ENCODE data around the gene FHAD1.

Gene FHAD1

DNA sequence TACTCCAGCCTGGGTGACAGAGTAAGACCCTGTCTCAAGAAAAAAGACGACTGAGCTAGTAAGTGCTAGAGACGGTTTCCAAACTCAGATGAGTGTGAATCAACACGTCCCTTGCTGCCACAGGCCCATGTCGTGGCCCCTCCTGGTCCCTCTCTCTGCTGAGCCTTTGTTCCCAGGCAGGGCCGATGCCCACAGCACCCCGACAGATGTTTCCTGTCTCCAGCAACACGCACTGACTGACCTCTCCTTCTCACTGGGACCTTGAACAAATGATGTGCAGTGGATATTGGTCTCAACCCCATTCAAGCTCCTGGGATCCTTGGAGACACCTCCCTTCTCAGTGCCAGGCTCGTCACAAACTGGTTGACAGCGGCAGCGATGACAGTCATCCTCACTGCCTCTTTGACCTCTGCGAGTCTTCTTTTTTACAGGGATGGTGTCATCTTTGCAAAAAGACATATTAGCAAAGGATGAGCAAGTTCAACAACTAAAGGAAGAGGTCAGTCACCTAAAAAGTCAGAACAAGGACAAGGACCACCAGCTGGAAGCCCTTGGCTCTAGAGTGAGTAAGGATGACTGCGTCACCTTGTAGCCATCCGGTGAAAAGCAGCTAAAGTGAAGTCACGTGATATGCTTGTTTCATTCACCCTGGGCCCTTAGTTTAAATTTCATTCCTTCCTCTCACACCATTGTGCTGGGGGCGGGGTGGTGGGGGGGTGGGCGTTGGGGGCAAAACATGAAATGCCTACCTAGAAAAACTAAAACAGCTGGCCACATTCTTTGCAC is 65.8 kb downstream of the FHAD1 start:
- no peak overlapping the region for H3K27ac Mint-ChIP-seq
- no peak overlapping the region for H3K4me3 Mint-ChIP-seq
- H3K4me1 Mint-ChIP-seq, result peaks cover 5% of the 10 kb centered on the region
- H3K9me3 Mint-ChIP-seq, result no peaks in the 10 kb centered on the region
- H3K36me3 Mint-ChIP-seq, result no peaks in the 10 kb centered on the region
- ATAC-seq, result no peak
- H3K27me3 Mint-ChIP-seq, result peaks cover 64% of the 10 kb centered on the region

DNA sequence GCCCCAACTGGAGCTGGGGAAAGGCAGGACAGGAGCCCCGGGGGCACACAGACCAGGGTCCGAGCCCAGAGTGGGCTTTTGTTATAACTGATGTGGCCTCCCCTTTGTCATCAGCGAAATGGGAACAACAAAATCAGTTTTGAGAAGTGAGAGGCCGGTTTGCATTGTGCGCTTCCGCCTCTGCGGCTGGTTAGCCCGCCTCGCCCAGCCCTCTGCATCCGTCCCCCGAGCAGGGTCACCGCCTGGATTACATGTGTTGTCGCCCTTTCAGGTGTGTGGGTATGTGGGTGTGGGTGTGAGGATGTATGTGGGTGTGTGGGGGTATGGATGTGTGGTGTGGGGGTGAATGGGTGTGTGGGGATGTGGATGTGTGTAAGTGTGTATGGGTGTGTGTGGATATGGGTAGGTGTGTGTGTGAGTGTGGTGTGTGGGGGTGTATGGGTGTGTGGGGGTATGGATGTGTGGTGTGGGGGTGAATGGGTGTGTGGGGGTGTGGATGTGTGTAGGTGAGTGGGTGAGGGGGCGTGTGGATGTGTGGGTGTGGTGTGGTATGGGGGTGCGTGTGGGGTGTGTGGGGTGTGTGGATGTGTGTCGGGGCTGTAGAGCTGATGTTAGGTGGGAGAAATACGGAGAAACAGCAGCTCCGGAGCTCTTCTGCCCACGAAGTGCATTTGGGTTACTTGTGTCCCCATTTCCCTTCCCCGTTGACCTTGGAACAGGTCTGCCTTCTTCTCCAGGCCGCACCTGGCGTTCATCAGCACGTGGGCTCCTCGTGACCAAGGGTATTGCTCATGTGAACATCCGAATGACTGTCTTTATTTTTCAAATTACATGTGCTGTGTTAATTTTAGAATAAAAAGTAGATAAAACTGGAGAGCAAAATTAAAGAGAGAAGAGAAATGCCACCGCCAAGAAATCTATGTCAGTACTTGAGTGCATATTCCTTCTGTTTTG is 67.6 kb downstream of the FHAD1 start:
- Mint-ChIP-seq H3K36me3 (no peaks in the 10 kb centered on the region), H3K4me1 (peaks cover 5% of the 10 kb centered on the region), H3K4me3 (no peak overlapping the region), H3K27ac (no peak overlapping the region), H3K9me3 (no peaks in the 10 kb centered on the region), H3K27me3 (peaks cover 54% of the 10 kb centered on the region)
- peak; percentile 37 for ATAC-seq

DNA sequence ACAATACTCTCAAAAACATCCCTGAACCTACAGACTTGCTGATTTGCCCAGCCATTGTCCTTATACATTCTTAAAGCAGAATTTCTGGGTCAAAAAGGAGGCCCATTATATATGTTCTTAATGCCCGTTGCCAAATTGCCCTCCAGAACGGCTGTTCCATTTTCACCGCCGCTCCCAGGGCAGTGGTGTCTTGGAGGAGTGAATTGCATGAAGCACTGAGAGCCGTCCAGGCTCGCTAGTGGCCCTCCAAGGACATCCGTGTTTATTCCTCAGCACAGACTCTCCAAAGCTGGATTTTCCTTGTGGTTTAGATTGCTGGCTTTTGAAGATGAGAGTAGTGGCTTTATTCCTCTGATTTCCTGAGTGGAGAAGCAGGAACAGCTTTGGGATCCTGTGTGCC is 68.8 kb downstream of the FHAD1 start:
- H3K27me3 Mint-ChIP-seq, result peaks cover 42% of the 10 kb centered on the region
- H3K36me3 Mint-ChIP-seq, result no peaks in the 10 kb centered on the region
- H3K27ac Mint-ChIP-seq, result no peak overlapping the region
- peaks cover 5% of the 10 kb centered on the region for H3K4me1 Mint-ChIP-seq
- ATAC-seq, result no peak
- no peaks in the 10 kb centered on the region for H3K9me3 Mint-ChIP-seq
- no peak overlapping the region for H3K4me3 Mint-ChIP-seq

DNA sequence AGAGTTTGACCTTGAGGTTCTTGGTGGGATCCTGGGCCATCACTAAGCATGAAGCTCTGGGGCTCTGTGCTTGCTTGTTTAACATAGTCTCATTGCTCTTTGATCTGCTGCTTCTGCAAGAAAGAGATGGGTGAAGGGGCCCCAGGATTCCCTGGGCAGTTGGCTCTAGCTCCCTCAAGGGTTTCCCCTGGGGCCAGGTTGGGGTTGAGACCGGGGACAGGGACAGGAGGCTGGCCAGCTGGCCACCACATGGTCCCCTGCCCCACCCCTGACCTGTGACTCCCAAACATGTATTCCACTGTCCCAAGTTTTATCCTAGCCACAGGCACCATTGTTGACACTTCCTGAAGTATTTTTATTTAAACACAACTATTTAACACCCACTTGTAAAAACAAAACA is 69.5 kb downstream of the FHAD1 start:
- ATAC-seq, result no peak
- Mint-ChIP-seq H3K4me3 (no peak overlapping the region), H3K4me1 (peaks cover 5% of the 10 kb centered on the region), H3K9me3 (no peaks in the 10 kb centered on the region), H3K27ac (no peak overlapping the region), H3K27me3 (peaks cover 37% of the 10 kb centered on the region), H3K36me3 (no peaks in the 10 kb centered on the region)

DNA sequence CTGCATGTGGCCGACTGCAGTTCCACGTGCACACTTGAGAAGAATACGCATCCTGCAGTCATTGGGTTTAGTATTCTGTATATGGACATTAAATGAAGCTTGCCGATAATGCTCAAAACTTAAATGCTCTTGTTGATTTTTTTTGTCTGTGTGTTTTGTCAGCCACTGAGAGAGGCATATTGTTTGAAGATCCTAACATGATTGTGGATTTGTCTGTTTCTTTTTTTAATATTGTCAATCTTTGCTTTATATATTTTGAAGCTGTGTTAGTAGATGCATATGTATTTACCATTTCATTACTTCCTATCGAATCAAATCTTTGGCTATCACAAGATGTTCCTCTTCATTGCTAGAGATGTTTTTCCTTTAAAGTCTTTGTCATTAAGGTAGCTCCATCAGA is 73.2 kb downstream of the FHAD1 start:
- Mint-ChIP-seq H3K27me3 (peaks cover 36% of the 10 kb centered on the region), H3K9me3 (no peaks in the 10 kb centered on the region), H3K27ac (no peak overlapping the region), H3K36me3 (no peaks in the 10 kb centered on the region), H3K4me3 (no peak overlapping the region), H3K4me1 (no peaks in the 10 kb centered on the region)
- no peak for ATAC-seq

DNA sequence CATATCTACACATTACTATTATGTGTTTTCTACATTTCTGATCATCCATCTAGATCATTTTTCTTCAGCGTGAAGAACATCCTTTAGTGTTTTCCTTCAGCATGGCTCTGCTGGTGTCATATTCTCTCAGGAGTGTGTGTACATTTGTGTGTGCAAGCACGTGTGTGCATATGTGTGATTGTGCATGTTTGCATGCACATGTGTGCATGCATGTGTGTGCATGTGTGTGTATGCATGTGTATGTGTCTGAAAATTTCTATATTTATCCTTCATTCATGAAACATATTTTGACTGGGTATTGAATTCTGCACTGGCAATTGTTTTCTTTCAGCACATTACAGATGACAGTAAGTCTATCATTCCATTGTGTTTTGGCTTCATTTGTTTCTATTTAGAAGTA is 74.6 kb downstream of the FHAD1 start:
- Mint-ChIP-seq H3K27me3 (peaks cover 34% of the 10 kb centered on the region), H3K9me3 (no peaks in the 10 kb centered on the region), H3K4me3 (no peak overlapping the region), H3K4me1 (no peaks in the 10 kb centered on the region), H3K36me3 (no peaks in the 10 kb centered on the region), H3K27ac (no peak overlapping the region)
- ATAC-seq, result no peak

DNA sequence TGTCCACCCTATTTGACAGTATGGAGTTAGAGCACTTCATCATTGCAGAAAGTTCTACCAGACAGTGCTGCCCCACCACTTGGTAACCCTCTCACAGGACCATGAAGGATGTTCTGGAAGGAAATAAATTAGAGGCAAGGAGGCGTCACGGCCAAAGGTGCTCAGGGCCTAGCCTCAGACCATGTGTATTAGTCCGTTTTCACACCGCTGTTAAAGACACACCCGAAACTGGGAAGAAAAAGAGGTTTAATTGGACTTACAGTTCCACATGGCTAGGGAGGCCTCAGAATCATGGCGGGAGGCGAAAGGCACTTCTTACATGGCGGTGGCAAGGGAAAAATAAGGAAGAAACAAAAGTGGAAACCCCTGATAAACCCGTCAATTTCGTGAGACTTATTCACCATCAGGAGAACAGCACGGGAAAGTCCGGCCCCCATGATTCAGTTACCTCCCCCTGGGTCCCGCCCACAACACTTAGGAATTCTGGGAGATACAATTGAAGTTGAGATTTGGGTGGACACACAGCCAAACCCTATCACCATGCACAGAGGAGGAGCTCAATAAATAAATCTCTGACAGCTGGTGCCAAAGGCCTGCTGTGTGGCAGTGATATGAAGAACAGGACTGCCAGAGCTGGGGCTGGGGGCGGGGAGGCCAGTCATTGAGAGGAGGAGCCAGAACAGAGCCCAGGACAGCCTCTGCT is 75.8 kb downstream of the FHAD1 start:
- Mint-ChIP-seq H3K4me3 (no peak overlapping the region), H3K27ac (no peak overlapping the region)

DNA sequence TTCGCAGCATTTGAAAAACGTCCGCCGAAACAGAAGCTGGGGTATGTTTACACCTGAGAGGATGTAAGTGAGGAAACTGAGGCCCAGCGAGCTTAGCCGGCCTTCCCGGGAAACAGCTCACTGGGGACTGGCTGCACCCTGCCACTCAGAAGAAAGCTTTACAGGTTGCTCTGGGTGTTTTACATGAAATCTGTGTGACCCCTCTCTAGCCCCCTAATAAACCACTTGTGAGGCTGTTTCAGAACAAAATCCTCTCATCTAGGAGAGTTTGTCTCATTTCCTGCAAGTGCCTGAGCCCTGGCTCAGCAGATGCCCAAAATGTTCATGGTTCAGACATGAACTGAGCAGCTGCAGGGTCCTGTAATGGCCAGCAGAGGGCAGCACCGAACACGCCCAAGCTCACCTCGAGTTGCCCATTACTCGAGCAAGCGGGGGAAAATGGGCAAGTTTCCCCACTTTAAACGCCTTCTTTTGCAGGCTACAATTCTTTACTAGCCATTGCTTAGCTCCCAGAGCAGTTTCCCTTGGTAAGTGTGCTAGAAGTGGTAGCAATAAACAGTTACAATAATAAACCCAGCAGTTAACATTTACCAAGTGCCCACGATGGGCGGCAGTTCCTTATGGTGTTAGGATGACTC is 76.4 kb downstream of the FHAD1 start:
- no peak overlapping the region for H3K4me3 Mint-ChIP-seq
- no peaks in the 10 kb centered on the region for H3K36me3 Mint-ChIP-seq
- H3K4me1 Mint-ChIP-seq, result no peaks in the 10 kb centered on the region
- peak; percentile 84 for ATAC-seq
- H3K27ac Mint-ChIP-seq, result no peak overlapping the region
- peaks cover 24% of the 10 kb centered on the region for H3K27me3 Mint-ChIP-seq
- no peaks in the 10 kb centered on the region for H3K9me3 Mint-ChIP-seq

More for the DNA sequence above, 75.8 kb downstream of the FHAD1 start:
- H3K27me3 Mint-ChIP-seq, result peaks cover 24% of the 10 kb centered on the region
- H3K9me3 Mint-ChIP-seq, result no peaks in the 10 kb centered on the region
- no peaks in the 10 kb centered on the region for H3K36me3 Mint-ChIP-seq
- H3K4me1 Mint-ChIP-seq, result no peaks in the 10 kb centered on the region
- ATAC-seq, result no peak

DNA sequence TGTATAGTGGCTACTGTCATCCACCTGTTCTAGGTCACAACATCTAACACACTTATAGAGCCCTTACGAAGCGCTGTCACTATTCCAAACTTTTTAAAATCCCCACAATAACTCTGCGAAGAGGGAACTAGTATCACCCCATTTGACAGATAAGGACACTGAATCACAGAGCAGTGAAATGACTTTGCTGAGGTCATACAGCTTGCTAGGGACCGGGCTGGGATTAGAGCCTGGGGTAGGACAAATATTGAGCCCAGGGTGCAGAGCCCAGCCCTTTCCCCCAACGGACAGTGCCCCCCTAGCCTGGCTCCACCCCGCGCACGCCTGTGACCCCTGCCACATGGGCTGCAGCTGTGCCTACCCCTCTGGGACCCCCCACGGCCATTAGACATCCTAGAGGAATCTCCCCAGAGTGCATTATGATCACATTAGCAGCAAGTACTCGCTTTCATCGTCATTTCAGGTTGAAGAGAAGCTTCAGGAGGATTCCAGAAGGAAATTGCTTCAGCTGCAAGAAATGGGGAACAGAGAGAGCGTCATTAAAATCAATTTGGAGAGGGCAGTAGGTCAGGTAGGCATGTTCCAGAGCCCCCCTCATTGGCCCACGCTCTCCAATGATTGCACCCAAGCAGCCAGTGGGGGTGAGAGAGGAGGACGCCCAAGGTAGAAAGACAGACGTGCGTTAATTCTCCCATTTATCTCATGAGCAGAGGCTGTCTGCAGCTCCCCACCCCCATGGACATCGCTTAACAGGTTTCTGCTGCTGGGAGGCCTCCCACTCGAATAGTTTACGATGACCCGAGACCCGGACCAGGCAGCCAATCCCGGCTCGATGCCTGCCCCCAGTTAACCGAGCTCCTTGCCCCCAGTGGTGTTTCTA is 77.2 kb downstream of the FHAD1 start:
- no peak overlapping the region for H3K27ac Mint-ChIP-seq
- no peaks in the 10 kb centered on the region for H3K36me3 Mint-ChIP-seq
- H3K27me3 Mint-ChIP-seq, result peaks cover 24% of the 10 kb centered on the region
- no peak for ATAC-seq
- no peaks in the 10 kb centered on the region for H3K4me1 Mint-ChIP-seq
- H3K4me3 Mint-ChIP-seq, result no peak overlapping the region
- H3K9me3 Mint-ChIP-seq, result no peaks in the 10 kb centered on the region

DNA sequence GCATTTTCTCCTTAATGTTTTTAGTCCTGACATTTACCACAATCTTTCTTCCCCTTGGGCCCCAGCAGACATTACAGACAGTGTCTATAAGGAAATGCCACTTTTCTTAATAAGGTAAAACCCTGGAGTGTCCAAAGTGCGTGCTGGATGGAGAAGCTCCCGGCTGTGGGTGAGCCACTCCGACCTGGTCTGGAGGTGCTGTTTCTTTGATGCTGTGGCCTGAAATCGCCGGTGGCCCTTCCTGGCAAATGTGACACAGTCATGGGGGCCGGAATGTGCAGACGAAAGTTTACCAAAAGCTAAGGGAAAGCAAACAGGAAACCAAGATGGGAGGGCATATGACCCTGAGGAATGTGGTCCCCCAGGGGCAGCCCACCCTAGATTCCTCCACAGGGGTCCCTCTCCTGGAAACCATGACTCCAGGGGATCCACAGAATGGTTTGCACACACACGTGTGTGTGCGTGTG is 77.9 kb downstream of the FHAD1 start:
- H3K9me3 Mint-ChIP-seq, result no peaks in the 10 kb centered on the region
- no peaks in the 10 kb centered on the region for H3K4me1 Mint-ChIP-seq
- no peak overlapping the region for H3K27ac Mint-ChIP-seq
- H3K36me3 Mint-ChIP-seq, result no peaks in the 10 kb centered on the region
- ATAC-seq, result no peak
- peaks cover 24% of the 10 kb centered on the region for H3K27me3 Mint-ChIP-seq
- H3K4me3 Mint-ChIP-seq, result no peak overlapping the region

DNA sequence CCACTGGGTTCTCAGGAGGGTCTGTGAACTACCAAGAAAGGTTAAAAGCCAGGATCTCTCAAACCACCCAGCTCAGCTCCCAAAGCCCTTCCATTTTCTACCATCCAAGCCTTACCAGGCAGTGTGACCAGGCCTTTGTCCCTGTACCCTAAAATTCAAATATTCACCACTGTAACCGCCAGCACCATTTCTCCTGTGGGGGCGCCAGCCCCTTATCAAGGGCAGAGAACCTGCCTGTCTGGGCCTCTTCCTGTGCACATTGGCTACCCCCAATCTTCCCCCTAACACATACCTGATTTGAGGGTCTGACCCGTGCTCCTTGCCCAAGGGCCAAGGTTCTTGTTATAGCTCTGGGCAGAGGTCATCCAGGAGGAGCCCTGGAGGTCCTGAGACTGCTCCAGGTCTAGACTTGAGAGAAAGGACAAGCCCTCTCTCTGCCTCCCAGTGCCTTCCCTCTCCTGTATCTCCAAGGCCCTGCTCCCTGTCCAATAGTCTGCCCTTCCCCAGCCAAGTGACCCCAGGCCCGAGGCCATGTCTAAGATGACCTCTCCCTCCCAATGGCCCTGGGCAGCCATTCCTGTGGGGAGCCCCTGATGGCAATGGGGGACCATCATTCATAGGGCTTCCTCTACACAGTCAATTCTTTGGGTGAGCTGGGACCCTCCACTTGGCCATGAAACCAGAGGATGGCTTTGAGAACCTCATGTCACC is 78.5 kb downstream of the FHAD1 start:
- Mint-ChIP-seq H3K4me3 (no peak overlapping the region), H3K27me3 (peaks cover 24% of the 10 kb centered on the region), H3K4me1 (no peaks in the 10 kb centered on the region), H3K36me3 (no peaks in the 10 kb centered on the region), H3K9me3 (no peaks in the 10 kb centered on the region), H3K27ac (no peak overlapping the region)
- no peak for ATAC-seq

DNA sequence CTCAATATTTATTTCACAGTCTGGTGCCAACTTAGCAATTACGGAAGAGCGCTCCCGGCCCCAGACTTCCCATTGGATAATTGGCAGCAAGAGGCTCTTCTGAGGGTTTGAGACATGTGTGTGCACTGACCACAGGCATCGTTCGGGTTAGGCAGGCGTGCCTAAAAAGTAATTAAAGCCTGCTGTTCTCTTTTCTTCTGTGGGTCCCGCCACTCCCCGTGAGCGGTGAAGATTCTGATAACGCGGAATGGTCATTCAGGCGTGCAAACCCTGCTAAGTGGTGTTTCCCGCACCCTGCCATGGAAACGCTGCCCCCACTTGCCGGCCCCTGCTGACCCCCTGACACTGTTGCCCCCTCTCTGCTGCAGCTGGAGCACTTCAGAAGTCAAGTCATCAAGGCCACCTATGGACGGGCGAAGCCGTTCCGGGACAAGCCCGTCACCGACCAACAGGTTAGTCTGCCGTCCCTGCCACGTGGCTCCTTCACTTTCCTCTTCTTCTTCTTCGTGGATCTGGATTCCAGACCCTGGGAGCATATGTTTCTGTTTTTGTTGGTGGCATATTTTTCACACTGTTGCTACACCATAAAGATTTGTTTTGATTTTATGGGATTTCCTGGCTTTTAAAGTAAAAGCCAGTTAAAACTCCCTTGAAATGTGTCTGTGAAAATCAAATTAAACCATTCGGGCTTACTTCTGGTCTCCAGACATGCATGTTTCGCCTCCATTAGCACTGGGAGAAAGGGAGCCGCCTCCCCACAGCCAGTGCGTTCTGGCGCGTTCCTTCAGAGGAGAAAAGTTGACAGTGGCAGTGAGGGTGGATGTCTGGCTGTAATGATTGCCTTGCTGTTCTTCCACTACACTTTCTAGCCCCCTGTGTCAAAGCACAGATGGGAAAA is 79.9 kb downstream of the FHAD1 start:
- Mint-ChIP-seq H3K27ac (no peak overlapping the region), H3K36me3 (no peaks in the 10 kb centered on the region), H3K4me1 (no peaks in the 10 kb centered on the region), H3K4me3 (no peak overlapping the region), H3K27me3 (peaks cover 33% of the 10 kb centered on the region), H3K9me3 (no peaks in the 10 kb centered on the region)
- ATAC-seq, result no peak

Measured in stimulated activated memory B cell treated with anti-CD40 and anti-IgM and Interleukin-4, amounts not matched to agents 10 μg/mL and 1 μg/mL and 100 μg/mL, for 72 hours (primary cell).